GM18526 (cell line): ENCODE measurements around the gene ATXN1.

Source experiments
- POLR2A ChIP-seq: IDR thresholded peaks from 3 replicates; pipeline ENCODE4 v1.6.1; 2011; ENCODE audit not compliant: insufficient read length; ENCODE audit errors: extremely low read depth

Gene ATXN1

GRCh38 chr6:16789329-16790038 is 28.2 kb upstream of the ATXN1 start:
- no peak for TF ChIP-seq POLR2A

GRCh38 chr6:16787128-16787682 is 25.9 kb upstream of the ATXN1 start:
- TF ChIP-seq POLR2A, result no peak

GRCh38 chr6:16785496-16785895 is 24.2 kb upstream of the ATXN1 start:
- no peak for TF ChIP-seq POLR2A

GRCh38 chr6:16783952-16784565 is 22.8 kb upstream of the ATXN1 start:
- TF ChIP-seq POLR2A, result no peak

GRCh38 chr6:16783509-16783908 is 22.2 kb upstream of the ATXN1 start:
- no peak for TF ChIP-seq POLR2A

GRCh38 chr6:16782278-16782677 is 21.0 kb upstream of the ATXN1 start:
- no peak for TF ChIP-seq POLR2A

- no peak for TF ChIP-seq POLR2A
These were observed 20.3 kb upstream of the ATXN1 start for GRCh38 chr6:16781348-16782169.

GRCh38 chr6:16778521-16778920 is 17.3 kb upstream of the ATXN1 start:
- TF ChIP-seq POLR2A, result no peak

GRCh38 chr6:16777794-16778193 is 16.5 kb upstream of the ATXN1 start:
- no peak for TF ChIP-seq POLR2A

- no peak for TF ChIP-seq POLR2A
These were observed 15.2 kb upstream of the ATXN1 start for GRCh38 chr6:16776394-16777017.

- no peak for TF ChIP-seq POLR2A
These were observed 13.2 kb upstream of the ATXN1 start for GRCh38 chr6:16774437-16774836.

- TF ChIP-seq POLR2A, result no peak
These were observed 12.1 kb upstream of the ATXN1 start for GRCh38 chr6:16773362-16773761.

GRCh38 chr6:16770701-16771569 is 9.7 kb upstream of the ATXN1 start:
- no peak for TF ChIP-seq POLR2A

GRCh38 chr6:16769986-16770376 is 8.7 kb upstream of the ATXN1 start:
- no peak for TF ChIP-seq POLR2A
